HTERT RPE-1 (cell line): ENCODE measurements around the gene BLACAT1.

Experiments
- in situ Hi-C: fragments of 300-500 bp; cut with MboI; formaldehyde crosslinking; loops from 4 replicates; pipeline ENCODE4 v1.14.3; 2020; ENCODE audit warnings: low sequenced_read_pairs

BLACAT1 gene

DNA sequence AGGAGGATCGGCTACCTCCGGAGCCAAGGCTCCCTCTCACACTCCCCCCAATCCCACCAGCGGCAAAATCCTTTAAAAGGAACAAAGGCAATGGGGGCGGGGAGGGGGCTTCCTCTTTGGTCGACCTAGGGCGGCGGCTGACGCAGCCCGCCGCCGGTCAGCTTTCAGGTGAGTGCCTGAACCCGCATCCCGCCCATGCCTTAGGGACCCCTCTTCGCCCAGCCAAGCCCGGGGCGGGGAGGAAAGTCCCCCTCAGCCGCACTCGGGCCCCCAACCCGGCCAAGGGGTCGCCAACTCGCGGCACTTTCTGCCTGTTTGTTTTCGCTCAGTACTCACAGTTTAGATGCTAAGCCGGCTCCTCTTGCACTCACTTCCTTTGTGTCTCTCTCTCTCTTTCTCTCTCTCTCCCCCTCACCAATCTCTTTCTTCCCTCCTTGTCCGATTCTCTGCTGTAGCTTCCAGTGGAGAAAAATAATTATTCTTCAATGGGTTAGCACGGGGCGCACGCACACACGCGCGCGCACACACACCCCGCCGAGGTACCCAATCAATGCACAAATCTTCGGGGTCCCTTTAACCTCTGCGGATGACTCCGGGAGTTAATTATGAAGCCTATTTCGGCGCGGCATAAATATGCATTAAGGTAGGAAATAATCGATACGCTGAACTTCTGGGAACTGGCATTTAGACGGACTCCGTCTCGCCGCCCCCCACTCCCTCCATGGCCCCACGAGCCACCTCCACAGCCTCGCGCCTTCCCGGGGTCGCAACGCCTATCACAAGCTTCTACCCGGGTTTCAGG is at the start of gene BLACAT1:
Gene BLACAT1, minus strand, starts transcription at position 465 of the 802 bp plus-strand sequence.
- in situ Hi-C loops = no loop called here

DNA sequence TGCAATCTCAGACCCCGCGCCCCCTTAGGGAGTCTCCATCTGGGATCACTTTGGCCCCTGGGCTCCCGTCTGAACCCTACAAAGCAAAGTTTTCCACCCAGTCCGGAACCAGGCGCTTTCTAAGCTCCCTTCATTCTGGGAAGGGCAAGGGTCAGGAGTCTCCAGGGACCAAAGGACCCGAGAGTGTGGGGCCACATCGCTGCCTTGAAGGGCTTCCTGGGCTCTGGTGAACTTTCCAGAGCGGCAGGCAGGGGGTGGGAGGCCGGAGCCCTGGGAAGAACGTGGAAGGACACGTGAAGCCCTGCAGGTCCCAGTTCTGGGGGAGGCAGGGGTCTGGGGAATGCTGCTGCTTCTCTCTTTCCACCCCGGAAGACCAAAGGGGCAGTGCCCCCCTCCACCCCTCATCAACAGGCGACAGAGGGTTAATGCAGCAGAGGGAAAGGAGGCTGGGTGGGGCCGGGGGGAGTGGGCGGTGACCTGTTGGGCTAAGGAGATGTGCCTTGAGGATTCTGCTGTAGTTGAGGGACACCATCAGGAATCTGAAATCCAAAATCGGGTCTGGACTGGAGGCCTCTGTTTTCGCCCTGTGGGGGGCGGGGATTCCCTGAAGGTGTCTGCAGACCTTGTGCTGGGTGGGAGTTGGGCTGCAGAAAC is 49.4 kb upstream of the BLACAT1 start:
- in situ Hi-C loops = no loop called here

DNA sequence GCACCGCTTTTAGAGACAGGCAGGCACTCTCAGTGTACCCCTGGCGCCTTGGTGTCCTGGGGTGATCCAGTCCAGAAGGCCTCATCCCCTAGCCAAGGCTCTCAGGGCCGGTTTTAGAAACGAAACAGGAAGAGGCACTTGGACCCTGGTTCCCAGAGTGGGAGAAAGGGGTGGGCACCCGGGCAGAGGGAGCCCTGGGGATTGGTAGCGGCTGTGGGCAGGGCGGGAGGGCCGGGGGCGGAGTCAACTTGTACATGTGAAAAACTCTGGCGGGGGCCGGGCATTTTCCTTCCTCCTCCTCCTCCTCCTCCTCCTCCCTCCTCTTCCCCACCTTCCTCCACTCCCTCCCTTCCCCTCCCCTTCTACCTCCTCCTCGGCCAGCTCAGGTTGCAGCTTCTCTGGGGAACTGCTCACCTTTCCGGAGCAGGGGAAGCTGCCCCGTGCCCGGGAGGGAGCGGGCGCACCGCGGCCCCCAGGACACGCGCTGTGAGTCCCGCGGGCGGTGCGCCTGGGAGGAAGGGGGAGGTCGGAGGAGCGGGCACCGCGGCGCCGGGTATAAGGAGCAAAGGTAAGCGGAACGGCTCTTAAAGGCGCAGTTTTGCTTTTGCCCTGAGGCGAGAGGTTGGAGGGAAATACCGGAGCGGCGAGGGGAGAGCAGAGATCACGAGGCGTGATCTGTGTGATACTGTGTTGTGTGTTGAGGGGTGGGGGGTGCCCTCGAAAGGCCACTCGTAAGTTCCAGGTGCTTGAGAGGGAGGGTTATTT is 48.6 kb upstream of the BLACAT1 start, which contains the start of gene CDK18:
Gene CDK18, plus strand, starts transcription at position 359 of the 765 bp plus-strand sequence. CDS start 18,499 bp downstream, outside the sequence.
- in situ Hi-C loops = no loop called here

DNA sequence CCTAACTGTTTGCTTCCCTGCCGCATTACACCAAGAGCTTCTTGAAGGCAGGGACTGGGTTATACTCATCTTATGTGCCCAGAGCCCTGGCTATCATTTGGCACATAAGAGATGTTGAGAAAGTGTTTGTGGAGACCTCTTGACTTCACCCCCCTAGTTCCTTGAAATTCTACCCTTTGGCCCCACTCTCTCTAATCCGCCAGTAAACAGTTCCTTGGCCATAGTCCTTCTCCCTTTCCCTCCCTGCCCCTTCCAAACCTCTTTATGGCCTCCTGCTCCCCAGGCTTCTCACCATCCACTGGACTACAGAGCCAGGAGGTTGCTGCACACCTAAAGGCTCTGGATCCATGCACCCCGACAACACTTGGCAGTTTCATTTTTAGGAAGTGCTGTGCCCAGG is 47.1 kb upstream of the BLACAT1 start:
- in situ Hi-C loops = no loop called here

DNA sequence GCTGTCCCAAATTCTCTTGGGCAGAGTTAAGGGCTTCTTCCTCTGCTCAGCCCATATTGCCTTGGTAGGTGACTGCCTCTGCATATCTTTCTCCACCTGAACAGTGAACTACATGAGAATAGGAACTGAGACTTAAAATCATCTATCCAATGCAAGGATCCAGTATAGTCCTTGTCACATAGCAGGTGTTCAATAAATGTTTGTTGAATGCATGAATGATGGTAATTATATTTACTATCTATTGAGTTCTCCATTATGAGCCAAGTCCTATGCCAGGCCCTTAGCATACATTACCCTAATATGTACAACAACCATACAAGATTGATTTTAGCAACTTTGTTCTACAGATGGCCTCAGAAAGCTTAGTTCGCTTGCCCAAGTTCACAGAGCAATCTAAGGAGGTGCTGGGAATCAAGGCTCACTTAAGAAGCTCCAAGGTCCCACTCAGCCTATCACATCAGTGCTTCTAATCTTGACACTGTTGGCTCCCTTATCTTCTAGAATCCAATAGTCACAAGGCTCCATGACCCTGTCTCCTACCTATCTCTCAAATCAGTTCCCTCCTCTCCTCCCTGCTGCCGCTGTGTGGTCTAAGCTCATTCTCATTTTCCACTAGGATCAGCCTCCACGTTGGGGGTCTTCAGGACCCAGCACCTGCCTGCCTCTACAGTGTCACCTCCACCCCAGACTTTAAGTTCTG is 46.4 kb upstream of the BLACAT1 start:
- in situ Hi-C loops = no loop called here

DNA sequence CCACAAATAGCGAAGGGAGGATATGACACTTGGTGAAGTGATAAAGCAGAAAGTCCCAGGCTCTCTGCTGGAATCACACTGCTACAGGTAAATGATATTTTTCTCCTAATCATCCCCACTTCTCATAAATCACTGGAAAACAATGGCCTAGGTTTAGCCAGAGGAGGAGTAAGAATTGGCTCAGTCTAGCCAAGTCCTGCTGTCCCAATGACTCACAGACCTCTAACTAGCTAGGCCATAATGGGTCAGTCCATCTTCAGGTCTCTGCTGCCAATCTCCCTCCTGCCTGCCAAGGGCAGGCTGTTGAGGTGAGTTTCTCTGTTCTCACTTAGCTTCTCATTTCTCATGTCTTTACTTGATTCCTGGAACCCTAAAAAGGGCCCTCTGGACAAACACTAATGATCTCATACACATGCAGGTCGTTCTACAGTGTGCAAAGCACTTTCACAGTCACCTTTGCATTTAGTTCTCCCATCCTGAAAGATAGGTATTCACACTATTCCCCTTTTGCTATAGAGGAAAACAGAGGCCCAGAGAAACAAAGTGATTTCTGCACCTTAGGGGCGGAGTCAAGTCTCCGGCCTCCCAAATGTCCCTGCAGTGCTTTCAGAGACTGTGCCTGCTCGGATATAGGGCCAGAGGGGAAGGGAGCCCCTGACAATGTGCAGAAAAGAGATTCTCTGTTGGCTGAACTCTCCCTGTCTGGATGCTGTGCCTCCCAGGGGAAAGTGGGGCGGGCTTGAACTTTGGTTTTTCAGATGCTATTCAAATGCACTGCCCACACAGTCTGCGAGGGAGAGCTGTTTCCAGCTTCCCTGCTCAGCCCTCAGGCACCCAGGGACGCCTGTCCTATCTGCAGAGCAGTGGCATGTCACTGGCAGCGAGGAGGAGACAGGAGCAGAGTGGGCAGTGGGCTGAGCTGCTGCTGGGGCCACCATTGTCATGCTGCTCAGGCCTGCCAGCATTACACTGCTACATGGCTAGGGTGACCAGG is 44.7 kb upstream of the BLACAT1 start:
- in situ Hi-C loops = no loop called here

DNA sequence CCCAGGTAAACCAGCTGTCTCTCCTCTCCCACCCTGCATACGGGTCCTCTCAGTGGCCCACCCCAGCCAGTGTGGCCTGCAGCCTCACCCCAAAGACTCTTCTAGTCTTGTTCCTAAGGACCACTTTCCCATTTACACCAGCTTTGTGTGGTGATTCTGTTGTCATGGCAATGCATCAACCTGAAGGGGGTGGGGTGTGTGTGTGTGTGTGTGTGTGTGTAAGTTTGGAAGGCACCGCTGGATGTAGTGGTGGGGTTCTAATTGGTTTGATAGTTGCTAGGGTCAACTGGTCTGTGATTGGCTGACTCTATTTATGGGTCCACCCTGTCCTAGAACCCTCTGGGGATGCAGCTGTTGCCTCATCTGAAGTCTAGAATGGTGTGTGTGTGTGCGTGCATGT is 43.9 kb upstream of the BLACAT1 start:
- in situ Hi-C loops = no loop called here

DNA sequence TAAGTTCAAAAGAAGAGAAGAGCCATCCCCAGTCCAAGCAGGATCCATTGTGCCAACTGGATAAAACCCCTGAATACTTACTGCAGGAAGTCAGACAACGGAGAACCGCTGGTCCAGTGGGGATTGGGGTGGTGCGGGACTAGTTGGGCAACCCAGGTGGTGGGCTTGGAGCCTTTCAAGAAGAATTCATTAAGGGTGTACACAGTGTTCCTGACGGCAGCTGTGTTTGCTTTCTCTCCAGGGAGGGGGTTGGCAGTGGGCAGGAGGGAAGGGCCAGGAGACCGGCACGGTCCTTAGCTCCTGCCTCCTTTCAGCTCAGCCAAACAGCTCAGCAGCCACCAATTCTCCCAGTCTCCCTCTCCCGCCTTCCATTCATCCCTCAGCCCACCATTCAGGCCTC is 41.5 kb upstream of the BLACAT1 start:
- in situ Hi-C loops = no loop called here

DNA sequence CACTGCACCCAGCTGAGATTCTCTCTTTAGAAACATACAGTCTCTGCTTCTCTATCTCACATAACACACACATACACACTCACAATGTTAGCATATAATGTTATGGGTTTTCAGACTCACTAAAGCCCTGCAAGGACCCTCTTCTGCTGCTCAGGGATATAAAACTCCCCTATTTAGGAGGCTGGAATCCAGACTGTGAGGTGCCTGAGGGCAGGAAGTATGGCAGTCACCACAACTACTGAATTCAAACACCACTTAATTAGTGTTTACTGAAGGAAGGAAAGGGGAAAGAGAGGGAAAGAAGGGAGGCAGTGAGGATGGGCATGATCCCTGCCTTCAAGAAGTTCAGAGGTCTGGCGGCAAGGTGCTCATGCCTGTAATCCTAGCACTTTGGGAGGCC is 40.8 kb upstream of the BLACAT1 start:
- in situ Hi-C loops = no loop called here

DNA sequence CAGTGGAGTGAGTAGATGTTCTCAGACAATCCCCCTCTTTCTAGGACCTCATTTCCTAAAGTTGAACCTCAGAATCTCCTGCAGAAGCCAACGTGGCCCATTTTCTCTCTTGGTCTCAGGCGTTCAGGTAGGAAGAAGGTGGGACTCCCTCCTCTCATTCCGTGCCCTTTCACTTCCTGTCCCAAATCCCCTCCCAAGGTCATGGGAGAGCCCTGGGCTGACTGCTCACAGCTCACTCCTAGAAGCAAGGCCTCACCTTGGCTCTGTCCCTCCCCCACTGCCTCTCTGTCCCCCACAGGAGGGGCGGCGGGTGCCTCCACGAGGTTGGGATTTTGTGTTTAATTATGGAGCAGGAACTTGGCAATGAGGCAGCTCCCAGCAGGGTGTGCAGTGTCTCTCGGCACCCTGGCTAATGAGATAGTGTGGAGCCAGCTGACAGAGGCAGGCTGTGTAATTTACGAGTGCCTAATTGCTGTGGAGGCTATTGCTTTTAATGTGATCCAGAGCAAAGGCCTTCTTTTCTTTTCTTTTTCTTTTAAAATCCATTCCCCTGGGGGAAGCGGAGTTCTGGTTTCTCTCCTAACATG is 39.5 kb upstream of the BLACAT1 start:
- in situ Hi-C loops = no loop called here

DNA sequence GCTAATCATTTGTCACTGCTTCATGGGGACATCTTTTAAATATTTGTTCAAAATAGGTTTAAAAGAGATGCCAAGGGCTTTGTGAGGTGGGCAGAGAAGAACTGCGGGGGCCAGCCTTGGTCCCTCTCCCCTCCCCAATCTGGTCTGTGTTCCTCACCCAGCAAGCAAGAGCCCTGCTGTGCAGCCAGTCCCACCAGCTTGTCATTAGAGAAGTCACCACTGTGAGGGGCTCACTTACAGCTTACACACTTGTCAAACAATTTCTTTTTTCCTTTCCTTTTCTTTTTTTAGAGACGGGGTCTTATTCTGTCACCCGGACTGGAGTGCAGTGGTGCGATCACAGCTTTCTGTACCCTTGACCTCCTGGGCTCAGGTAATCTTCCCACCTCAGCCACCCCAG is 38.3 kb upstream of the BLACAT1 start:
- in situ Hi-C loops = no loop called here

DNA sequence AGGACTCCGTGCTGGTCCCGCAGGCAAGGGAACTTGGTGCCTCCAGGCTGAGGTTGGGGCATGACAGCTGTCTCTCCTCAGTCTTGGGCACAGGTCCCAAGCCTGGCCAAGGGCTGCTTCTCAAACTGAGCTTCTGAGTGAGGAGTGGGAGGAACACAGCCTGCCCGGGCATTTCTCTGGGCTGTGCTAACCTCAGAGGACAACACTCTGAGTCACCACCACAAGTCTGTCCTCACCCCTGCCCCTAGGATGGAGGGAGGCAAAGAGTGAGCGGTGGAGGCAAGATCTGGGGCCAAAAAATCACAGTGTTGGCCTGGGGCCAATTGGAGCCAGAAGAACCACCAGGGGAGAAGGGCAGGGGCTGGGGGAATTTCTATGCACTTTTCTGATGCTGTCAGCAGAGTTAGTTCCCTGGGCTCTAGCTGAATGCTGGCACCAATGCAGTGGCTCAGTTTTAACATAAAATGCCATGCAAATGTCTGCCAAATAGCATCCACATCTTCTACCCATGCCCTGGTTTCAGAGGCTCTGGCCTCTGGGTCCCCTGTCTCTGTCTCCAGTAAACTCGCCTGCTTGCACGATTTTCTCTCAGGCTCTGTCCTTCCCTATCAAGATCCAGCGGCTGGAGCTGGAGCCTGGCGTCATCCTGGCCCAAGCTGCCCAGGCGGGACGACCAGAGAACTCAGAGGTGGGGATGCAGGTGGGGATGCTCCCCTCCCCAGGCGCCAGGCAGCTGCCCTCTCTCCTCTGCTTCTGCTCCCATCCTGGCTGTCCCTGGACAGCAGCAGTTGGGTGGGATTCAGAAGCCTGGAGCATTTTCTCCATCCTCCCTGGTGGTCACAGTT is 37.6 kb upstream of the BLACAT1 start:
- in situ Hi-C loops = no loop called here

DNA sequence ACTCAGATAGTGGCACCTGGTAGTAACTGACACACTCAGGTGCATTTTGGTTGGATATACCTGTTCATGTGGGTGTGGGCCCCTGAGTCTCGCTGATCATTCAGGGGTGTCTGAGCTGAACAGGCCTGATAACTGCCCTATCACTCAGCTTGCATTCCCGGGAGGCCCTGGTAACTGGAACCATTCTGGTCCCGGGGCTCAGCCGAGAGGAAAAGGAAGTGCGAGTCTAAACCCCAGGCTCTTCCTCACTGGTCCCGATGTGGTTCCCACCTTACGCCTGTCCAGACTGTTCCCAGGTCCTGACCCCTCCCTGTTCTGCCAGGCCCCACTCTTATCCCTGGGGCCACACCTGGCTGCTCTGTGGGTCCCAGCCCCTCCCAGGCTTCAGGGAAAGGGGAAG is 36.9 kb upstream of the BLACAT1 start:
- in situ Hi-C loops = no loop called here

DNA sequence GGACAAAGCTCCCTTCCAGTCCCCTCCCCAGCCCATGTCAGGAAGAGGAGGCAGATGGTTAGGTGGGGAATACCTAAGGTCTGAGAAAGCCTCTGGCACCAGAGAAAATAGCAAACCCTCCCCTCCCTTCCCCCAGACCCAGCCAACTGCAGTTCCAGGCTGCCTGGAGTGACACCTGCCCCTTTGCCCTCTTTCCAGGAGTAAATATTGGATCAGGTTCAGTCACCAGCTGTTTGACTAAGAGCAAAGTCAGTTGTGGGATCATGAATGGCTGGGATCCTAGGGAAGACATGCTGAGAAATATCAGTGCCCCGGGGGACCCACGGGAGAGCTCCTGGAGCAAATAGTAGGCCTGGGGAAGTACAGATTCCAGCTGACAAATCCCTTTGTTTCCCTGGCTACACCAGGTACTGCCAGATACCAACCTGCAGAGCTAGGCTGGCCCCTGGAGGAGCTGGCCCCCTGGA is 36.4 kb upstream of the BLACAT1 start:
- in situ Hi-C loops = no loop called here

DNA sequence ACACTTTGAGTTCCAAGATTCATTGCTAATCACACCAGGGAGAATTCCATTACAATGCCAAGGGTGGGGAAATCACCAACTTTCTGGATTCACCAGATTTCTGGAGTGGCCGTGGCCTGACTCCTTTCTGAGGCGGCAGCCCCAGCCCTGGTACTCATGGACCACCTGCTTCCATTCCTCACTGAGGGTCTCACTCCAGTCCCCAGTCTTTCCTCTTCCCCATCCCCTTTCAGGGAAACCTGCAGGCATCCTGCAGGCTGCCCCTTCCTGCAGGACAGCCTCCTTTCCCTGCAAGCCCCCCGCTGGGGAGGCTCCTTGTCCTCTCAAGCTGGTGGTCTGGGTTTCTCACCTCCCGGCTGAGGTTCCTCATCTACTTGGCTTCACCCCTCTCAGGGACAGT is 35.9 kb upstream of the BLACAT1 start:
- in situ Hi-C loops = no loop called here

DNA sequence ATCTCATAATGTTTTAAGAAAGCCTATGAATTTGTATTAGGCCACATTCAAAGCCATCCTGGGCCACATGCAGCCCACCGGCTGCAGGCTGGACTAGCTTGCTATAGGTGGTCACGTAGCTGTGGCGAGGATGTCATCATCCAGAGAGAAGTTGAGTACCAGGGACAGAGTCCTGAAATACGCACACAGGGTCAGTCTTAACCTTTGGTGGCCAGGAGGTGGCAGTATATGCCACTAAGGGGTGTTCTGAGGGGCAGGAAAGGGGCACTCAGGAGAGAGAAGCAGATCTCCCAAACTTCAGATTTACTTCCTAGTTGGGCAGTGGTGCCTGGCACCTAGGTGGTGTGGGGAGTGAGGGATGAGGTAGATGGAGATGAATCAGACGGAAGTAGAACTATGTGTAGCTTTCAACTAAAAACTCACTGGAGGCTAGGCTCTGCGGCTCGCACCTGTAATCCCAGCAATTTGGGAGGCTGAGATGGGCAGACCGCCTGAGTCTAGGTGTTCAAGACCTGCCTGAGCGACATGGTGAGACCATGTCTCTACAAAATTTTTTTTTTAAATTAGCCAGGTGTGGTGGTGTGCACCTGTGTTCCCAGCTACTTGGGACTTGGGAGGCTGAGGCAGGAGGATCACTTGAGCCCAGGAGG is 32.4 kb upstream of the BLACAT1 start:
- in situ Hi-C loops = no loop called here

DNA sequence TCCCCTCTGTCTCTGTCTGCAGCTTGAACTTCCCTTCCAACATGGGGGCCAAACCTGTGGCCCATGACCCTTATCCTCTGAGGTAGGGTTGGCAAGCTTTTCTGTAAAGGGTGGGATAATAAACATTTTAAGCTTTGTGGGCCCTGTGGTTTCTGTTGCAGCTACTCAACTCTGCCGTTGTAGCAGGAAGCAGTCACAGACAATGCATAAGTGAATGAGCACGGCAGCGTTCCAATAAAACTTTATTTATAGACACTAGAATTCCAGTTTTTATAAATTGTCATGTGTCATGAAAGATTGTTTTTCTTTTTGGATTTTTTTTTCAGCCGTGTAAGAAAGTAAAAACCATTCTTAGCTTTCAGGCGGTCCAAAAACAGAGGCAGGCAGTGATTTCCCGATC is 30.4 kb upstream of the BLACAT1 start:
- in situ Hi-C loops = no loop called here
